Spleen (tissue), 7 donors: ENCODE data around the gene PPCDC.

Source experiments
- CTCF ChIP-seq, 11 experiments: fragments of 200-600 bp in 7 of 11; fragments of 450-650 bp in 4 of 11; sonication (generic) in 4 of 11; IDR thresholded peaks in 8 of 11; conservative IDR thresholded peaks in 3 of 11; 1 replicate in 7 of 11; 2 replicates in 4 of 11; pipeline versions ENCODE4 v1.4.0 to v1.8.0; 2016 to 2021; ENCODE audit warnings: antibody characterized with exemption in 11 of 11, inconsistent platforms in 4 of 11, mild to moderate bottlenecking in 1 of 11
- POLR2A ChIP-seq, 3 donors: fragments of 450-650 bp; IDR thresholded peaks; one replicate each; pipeline ENCODE4 v1.5.1; 2017; ENCODE audit warnings: antibody characterized with exemption in 3 of 3, mild to moderate bottlenecking in 1 of 3
- donor health status: DM: no; HTN: no; CAD: no; lungs with moderate emphysema.
- donor health status: DM: no; HTN: no; CAD: no.
- donor health status: DM: no; HTN: no; CAD: no.

GRCh38 chr15:75044258-75044878, 21.0 kb downstream of the PPCDC start:
- TF ChIP-seq POLR2A (IDR thresholded peaks at IDR 0.05): no peak
- TF ChIP-seq CTCF (IDR thresholded peaks at IDR 0.05 in 8 of 11, conservative IDR thresholded peaks at IDR 0.05 in 3 of 11): no peak
